Stimulated activated CD8-positive, alpha-beta memory T cell treated with anti-CD3 and anti-CD28 coated beads, Interleukin-4, amount 100 ng/mL, for 1 hour (primary cell): Measurements from ENCODE around the gene FURIN.
"Not testable (repeated sequence)": the region's sequence is repeated elsewhere in the genome, so short reads cannot be mapped to it uniquely, and the experiment has no call there.

Experiments used
- DNase-seq, 2 donors: peaks; one replicate each; pipeline ENCODE4 v3.0.0-alpha.2; 2020; ENCODE audit warnings: low read depth in 2 of 2, low spot score in 1 of 2

Gene FURIN

DNA sequence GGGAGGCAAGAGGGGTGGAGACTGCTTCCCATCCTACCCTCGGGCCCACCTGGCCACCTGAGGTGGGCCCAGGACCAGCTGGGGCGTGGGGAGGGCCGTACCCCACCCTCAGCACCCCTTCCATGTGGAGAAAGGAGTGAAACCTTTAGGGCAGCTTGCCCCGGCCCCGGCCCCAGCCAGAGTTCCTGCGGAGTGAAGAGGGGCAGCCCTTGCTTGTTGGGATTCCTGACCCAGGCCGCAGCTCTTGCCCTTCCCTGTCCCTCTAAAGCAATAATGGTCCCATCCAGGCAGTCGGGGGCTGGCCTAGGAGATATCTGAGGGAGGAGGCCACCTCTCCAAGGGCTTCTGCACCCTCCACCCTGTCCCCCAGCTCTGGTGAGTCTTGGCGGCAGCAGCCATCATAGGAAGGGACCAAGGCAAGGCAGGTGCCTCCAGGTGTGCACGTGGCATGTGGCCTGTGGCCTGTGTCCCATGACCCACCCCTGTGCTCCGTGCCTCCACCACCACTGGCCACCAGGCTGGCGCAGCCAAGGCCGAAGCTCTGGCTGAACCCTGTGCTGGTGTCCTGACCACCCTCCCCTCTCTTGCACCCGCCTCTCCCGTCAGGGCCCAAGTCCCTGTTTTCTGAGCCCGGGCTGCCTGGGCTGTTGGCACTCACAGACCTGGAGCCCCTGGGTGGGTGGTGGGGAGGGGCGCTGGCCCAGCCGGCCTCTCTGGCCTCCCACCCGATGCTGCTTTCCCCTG lies 13.8 kb downstream of the FURIN start:
- DNase-seq = no peak

DNA sequence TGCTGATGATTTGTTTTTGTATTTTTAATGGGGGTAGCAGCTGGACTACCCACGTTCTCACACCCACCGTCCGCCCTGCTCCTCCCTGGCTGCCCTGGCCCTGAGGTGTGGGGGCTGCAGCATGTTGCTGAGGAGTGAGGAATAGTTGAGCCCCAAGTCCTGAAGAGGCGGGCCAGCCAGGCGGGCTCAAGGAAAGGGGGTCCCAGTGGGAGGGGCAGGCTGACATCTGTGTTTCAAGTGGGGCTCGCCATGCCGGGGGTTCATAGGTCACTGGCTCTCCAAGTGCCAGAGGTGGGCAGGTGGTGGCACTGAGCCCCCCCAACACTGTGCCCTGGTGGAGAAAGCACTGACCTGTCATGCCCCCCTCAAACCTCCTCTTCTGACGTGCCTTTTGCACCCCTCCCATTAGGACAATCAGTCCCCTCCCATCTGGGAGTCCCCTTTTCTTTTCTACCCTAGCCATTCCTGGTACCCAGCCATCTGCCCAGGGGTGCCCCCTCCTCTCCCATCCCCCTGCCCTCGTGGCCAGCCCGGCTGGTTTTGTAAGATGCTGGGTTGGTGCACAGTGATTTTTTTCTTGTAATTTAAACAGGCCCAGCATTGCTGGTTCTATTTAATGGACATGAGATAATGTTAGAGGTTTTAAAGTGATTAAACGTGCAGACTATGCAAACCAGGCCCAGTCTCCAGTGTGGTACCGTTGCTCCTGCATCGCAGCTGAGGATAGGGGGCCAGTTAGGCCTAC lies 14.6 kb downstream of the FURIN start:
- no peak for DNase-seq

DNA sequence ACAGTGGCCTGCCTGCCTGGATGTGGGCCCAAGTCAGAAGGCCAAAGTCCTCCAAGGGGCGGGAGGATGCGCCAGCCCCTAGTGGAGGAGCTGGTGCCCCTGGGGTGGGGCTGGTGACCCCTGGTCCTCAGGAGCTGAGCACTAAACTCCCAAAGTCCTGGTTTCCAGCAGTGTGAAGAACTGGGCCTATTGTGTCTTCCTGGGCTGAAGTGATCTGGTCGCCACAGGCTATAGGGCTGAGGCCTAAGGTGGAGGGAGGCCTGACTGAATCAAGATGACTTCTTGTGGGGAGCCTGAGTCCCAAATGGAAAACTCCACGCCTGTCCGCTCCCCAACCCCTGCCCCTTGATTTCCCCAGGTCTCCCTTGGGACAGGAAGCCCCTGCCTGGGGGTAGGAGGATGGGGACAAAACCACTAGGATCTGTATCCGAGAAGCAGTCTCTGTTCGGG lies 15.2 kb downstream of the FURIN start:
- DNase-seq = no peak

DNA sequence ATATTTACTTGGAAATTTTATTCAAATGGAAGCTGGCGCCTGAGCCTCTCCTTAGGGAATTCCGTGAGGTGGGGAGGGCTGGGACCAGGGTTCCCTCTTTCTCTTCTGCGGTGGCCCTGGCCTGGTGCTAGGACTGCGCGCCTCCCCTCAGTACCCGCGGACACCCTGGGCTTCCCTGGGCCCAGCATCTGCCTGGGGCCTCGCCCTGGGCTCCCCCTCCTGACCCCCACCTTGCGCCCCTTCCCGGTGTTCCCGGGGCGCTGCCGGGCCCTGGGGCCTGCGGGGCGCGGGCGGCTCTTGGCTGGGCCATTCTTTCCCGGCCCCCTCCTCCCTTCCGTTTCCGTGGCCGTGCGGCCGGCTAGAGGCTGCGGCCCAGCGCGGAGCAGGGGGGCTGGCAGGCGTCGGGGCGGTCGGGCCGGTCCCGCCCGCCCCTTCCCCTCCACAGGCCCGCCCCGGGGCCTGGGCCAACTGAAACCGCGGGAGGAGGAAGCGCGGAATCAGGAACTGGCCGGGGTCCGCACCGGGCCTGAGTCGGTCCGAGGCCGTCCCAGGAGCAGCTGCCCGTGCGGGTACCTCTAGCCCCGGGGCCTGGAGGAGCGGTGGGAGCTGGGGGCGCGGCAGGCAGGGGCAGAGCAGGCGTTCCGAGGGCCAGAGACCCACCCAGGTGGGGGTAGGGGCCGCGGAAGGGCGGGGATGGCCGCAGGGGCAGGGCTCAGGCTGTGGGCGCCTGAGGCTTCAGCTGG lies 15.8 kb downstream of the FURIN start, which contains the start of gene FES:
Gene FES, plus strand, starts transcription at position 529 of the 743 bp plus-strand sequence. CDS start 542 bp downstream, outside the sequence.
- no peak for DNase-seq

DNA sequence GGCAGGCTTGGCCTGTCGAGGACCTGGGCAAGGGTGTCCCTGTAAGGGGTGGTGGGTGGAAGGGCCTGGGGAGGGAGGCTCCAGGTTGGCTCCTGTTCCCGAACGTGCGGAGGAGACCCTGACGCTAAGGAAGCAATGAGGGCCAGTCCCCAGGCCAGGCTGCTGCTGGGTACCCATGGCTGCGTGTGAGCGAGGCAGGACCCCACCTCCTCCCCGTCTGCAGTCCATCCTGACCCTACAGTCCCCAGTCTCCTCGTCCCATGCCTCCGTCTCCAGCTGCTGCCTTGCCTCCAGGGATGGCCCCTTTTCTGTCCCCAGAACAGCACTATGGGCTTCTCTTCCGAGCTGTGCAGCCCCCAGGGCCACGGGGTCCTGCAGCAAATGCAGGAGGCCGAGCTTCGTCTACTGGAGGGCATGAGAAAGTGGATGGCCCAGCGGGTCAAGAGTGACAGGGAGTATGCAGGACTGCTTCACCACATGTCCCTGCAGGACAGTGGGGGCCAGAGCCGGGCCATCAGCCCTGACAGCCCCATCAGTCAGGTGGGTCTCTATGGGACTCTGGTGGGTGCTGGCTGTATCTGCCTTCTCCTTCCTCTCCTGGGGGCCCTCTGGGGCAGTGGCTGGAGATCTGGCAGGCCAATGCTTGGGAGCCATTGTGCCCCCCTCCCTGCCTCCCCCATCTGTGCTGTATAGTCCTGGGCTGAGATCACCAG lies 16.5 kb downstream of the FURIN start:
- DNase-seq = no peak

DNA sequence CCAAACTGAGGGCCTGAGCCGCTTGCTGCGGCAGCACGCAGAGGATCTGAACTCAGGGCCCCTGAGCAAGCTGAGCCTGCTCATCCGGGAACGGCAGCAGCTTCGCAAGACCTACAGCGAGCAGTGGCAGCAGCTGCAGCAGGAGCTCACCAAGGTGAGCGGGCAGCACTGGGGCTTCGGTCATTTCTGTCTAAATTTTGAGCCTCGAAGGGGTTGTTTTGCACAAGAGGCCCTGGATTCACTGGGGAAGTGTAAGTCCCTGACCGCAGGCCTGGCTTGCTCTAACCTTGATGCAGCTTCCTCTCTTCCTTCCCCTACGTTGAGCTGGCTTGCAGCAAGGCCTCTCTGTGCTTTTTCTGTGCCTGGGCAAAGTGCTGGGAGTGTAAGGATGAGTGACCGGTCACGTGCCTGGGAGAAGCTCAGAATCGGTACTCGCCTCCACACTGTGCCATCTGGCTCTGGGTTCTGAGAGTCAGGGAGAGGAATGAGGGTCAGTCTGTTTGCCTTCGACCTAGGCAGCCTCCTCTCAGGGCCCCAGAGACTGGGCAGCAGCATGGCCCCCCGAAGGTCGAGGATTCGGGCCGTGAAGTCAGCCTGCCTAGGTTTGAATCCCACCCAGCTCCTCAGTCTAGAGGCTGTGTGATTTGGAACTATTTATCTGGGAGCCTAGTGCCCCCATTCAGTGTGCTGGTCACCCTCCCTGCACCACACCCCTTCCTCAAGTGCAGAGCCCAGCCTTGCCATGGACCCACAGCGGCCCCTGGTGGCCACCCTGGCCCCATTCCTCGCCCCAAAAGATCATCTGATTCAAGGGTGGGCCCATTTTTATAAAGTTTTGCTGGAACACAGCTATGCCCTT lies 17.3 kb downstream of the FURIN start:
- DNase-seq = peak; percentile 61 to 68

DNA sequence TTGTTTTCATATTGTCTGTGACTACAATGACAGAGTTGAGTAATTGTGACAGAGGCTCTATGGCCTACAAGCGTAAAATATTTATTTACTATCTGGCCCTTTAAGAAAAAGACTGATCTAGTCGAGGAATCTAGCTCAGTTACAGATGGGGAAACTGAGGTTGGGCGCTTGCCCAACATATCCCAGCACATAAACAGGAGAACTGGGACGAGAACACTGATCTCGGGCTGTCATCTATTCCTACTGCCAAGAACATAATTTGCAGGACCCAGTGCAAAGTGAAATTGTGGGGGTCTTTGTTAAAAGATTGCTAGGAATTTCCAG lies 17.9 kb downstream of the FURIN start:
- no peak for DNase-seq

DNA sequence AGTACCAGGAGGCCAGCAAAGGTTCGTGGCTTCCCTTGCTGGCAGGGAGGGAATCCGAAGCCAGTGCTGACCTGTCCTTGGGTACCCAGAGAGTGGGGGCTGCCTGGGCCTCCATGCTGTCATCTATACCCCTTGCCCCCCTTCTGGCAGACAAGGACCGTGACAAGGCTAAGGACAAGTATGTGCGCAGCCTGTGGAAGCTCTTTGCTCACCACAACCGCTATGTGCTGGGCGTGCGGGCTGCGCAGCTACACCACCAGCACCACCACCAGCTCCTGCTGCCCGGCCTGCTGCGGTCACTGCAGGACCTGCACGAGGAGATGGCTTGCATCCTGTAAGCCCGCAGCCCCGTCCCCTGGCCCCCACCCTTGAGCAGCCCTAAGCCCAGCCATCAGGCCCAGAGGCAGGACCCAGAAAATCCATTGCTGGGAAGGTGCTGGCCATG lies 18.7 kb downstream of the FURIN start:
- no peak for DNase-seq

DNA sequence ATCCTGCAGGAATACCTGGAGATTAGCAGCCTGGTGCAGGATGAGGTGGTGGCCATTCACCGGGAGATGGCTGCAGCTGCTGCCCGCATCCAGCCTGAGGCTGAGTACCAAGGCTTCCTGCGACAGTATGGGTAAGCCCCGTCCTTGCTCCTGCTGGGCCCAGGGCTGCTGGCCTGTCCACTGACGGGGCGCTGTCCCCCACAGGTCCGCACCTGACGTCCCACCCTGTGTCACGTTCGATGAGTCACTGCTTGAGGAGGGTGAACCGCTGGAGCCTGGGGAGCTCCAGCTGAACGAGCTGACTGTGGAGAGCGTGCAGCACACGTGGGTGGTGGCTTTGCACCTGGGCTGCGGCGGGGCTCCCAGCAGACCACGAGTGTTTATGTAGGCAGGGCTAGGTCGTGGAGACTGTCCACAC lies 20.9 kb downstream of the FURIN start:
- DNase-seq = no peak

DNA sequence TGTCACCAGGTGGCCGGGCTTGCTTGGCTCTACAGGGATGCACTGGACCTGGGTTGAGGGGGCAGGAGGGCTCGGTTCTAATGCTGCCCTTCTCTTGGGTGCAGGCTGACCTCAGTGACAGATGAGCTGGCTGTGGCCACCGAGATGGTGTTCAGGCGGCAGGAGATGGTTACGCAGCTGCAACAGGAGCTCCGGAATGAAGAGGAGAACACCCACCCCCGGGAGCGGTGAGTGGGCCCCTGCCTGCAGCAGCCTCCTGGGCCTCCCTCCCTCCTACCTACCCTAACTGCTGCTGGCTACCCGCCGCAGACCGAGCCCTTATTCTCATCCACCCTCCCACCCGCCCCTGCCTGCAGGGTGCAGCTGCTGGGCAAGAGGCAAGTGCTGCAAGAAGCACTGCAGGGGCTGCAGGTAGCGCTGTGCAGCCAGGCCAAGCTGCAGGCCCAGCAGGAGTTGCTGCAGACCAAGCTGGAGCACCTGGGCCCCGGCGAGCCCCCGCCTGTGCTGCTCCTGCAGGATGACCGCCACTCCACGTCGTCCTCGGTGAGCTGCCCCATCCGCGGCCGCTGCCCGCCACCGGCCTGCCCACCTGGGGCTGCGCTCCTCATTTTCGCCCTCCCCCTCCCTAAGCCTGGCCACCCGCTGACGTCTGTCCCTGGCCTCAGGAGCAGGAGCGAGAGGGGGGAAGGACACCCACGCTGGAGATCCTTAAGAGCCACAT lies 21.5 kb downstream of the FURIN start:
- no peak for DNase-seq

DNA sequence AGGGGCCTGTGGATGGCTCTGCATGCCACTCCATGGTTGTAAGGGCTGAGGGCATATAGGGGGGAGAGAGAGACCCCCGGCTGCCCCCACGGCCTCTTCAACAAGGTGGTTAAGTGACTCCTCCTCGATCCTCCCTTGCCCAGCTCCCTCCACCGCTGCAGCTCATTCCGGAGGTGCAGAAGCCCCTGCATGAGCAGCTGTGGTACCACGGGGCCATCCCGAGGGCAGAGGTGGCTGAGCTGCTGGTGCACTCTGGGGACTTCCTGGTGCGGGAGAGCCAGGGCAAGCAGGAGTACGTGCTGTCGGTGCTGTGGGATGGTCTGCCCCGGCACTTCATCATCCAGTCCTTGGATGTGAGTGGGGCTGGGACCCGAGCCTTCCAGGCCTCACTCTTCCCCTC lies 22.5 kb downstream of the FURIN start:
- no peak for DNase-seq

DNA sequence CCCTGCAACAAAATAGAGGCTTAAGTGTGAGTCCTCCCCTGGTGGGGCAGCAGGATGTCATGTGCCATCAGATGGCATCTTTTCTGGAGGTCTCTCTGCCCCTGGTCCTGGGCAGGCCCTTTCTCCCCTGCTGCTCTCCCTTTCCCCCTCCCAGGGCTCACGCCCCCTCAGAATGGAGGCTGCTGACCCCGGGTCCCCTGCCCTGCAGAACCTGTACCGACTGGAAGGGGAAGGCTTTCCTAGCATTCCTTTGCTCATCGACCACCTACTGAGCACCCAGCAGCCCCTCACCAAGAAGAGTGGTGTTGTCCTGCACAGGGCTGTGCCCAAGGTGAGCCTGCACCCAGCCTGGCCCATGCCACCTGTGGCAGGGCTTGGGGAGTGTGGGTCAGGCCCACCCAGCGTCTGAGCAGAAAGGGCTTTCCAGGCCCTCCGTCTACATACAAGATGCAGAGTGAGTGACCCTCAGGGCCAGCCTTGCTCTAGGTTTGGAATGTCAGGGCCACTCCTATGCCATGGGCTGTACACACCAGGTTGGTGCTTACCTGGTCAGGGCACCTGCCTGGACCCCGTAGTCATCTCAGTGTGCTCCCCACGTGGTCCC lies 23.1 kb downstream of the FURIN start:
- no peak for DNase-seq

DNA sequence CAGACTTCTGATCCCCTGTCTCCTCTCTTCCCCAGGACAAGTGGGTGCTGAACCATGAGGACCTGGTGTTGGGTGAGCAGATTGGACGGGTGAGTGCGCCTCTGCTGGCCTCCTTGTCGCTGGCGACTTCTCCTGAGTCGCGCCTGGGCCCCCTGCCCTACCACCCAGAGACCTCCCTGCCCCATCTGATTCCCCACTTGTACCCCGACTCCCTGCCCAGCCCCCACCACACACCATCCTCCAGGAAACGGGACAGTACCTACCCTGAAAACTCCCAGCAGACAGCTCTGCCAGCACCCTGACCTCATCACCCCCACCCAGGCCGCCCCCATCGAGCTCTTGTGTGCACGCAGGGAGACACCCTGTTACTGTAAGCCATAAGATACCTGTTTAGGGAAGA lies 23.6 kb downstream of the FURIN start:
- no peak for DNase-seq

DNA sequence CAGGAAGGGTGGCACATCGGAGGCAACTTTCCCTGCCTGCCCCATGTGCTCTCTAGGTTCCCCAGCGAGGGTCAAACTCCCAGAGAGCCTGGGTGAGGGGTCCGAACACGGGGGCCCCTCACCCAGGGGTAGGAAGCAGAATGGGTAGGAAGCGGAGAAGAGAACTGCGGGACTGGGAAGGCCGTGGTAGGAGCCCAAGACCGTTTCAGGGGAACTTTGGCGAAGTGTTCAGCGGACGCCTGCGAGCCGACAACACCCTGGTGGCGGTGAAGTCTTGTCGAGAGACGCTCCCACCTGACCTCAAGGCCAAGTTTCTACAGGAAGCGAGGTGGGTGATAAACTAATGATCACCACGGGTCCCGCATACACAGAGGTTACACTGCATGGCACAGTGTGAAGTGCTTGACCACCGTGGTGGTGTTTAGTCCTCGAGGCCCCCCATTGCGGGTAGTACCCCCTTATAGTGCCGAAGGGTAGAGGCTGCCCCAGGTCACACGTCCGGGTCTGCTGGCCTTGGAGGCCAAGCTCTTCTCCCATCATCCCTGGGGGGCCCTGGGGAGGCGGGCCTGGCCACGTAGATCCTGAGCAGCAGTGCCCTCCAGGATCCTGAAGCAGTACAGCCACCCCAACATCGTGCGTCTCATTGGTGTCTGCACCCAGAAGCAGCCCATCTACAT lies 24.2 kb downstream of the FURIN start:
- no peak for DNase-seq

DNA sequence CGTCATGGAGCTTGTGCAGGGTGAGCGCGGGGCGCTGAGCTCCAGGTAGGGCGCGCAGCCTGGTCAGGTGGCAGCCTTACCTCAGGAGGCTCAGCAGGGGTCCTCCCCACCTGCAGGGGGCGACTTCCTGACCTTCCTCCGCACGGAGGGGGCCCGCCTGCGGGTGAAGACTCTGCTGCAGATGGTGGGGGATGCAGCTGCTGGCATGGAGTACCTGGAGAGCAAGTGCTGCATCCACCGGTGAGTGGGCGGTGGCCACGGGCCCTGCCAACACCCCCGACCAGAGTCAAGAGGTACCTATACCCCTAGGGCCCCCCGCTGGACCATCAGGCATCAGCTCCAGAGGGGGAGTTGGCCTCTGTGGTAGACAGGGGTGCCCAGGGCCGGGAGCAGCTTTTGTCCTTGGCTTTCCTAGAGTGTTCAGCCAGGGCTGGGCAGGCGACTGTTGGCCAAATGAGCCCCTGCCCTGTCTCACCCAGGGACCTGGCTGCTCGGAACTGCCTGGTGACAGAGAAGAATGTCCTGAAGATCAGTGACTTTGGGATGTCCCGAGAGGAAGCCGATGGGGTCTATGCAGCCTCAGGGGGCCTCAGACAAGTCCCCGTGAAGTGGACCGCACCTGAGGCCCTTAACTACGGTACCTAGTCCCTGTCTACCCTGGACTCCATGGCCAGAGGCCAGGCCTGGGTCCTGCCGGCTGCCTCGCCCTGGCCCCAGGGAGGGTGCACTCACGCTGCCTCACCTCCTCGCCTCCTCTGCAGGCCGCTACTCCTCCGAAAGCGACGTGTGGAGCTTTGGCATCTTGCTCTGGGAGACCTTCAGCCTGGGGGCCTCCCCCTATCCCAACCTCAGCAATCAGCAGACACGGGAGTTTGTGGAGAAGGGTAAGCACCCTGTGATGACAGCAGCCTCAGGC lies 25.0 kb downstream of the FURIN start:
- no peak for DNase-seq

DNA sequence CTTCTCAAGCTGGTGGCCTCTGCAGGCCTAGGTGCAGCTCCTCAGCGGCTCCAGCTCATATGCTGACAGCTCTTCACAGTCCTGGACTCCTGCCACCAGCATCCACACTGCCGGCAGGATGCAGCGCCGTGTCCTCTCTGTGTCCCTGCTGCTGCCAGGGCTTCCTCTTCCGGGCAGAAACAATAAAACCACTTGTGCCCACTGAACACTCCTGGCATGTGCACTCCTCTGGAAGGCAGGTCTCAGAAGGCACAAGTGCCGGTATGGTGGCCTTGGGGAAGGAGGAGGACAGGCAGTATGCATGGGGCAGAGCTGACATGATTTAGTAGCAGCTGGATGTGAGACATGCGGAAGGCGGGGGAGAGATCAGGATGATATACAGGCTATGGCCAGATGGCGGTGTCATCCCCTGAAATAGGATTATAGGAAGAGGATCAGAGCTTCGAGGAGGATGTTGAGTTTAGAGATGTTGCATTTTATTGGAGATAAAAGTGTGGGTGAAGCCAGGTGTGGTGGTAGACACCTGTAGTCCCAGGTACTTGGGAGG lies 27.3 kb downstream of the FURIN start:
- no peak for DNase-seq

DNA sequence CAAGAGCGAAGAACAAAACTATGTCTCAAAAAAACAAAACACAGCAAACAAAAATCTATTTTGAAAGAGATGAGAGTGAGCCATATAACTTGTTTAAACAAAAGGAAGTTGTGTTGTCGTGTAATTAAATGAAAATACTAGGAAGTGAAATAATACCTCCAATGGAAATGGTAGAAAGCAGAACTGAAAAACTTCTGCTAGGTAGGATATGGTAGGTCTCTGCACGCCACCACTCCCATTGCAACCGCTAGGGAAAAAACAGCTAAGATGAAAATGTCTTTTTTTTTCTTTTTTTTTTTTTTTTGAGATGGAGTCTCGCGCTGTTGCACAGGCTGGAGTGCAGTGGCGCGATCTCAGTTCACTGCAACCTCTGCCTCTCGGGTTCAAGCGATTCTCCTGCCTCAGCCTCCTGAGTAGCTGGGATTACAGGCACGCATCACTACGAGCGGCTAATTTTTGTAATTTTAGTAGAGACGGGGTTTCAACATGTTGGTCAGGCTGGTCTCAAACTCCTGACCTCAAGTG lies 28.8 kb downstream of the FURIN start:
- not testable (repeated sequence) for DNase-seq
